ENCODE results near the gene OPCML. TPM values are rescaled to one million over a fixed set of nuclear protein-coding genes. Genes with fewer than 3 reads are reported as not detected.

The OPCML gene
- polyA plus RNA-seq, 1 donor from 2014 or later = 11.6 TPM

- H3K27ac ChIP-seq (ENCODE audit: low read length) = no peak overlapping the region
- no peak overlapping the region for H3K4me3 ChIP-seq (ENCODE audit: low read length)
- no peaks in the 10 kb centered on the region for H3K27me3 ChIP-seq (ENCODE audit: insufficient read depth, low read depth, low read length)
- no peak overlapping the region for H3K9ac ChIP-seq (ENCODE audit: low read length)
- H3K36me3 ChIP-seq (ENCODE audit: insufficient read depth, low read length) = no peaks in the 10 kb centered on the region
- H4K20me1 ChIP-seq (ENCODE audit: insufficient read depth) = no peaks in the 10 kb centered on the region
- H2AFZ ChIP-seq (ENCODE audit: low read depth, low read length) = no peak overlapping the region
- H3F3A ChIP-seq (ENCODE audit: insufficient read depth, low read length, poor library complexity, severe bottlenecking) = no peaks in the 10 kb centered on the region
- TF ChIP-seq EZH2 (IDR thresholded peaks at IDR 0.05; ENCODE audit: borderline replicate concordance, insufficient read depth, low read length, poor library complexity, severe bottlenecking) (no peak), REST (IDR thresholded peaks at IDR 0.05; ENCODE audit: borderline replicate concordance) (no peak), RAD21 (conservative IDR thresholded peaks at IDR 0.05) (no peak), EP300 (conservative IDR thresholded peaks at IDR 0.05; ENCODE audit: poor library complexity, severe bottlenecking) (no peak), POLR2AphosphoS5 (IDR thresholded peaks at IDR 0.05) (no peak), TAF1 (IDR thresholded peaks at IDR 0.05; ENCODE audit: low read depth) (no peak), MXI1 (conservative IDR thresholded peaks at IDR 0.05; ENCODE audit: poor library complexity, severe bottlenecking) (no peak), SMC3 (conservative IDR thresholded peaks at IDR 0.05; ENCODE audit: poor library complexity) (no peak), CTCF (IDR thresholded peaks at IDR 0.05; ENCODE audit: poor library complexity, severe bottlenecking) (no peak)
- no peaks in the 10 kb centered on the region for H3K9me3 ChIP-seq (ENCODE audit: low read length)
- no peaks in the 10 kb centered on the region for H3K79me2 ChIP-seq (replicated peaks; ENCODE audit: insufficient read depth, low read length)
- H3K4me2 ChIP-seq (ENCODE audit: low read length) = no peak overlapping the region
- no peaks in the 10 kb centered on the region for H3K9me2 ChIP-seq (ENCODE audit: insufficient read depth, low read length)
Measured at GRCh38 chr11:133146697-133147306, 385.5 kb downstream of the OPCML start.

GRCh38 chr11:133137939-133138338 lies 394.4 kb downstream of the OPCML start:
- H3K9me2 ChIP-seq (ENCODE audit: insufficient read depth, low read length) = no peaks in the 10 kb centered on the region
- no peak overlapping the region for H3K4me2 ChIP-seq (ENCODE audit: low read length)
- H3K27me3 ChIP-seq (ENCODE audit: insufficient read depth, low read depth, low read length) = no peaks in the 10 kb centered on the region
- H4K20me1 ChIP-seq (ENCODE audit: insufficient read depth) = no peaks in the 10 kb centered on the region
- H3K27ac ChIP-seq (ENCODE audit: low read length) = no peak overlapping the region
- no peak overlapping the region for H2AFZ ChIP-seq (ENCODE audit: low read depth, low read length)
- H3K79me2 ChIP-seq (replicated peaks; ENCODE audit: insufficient read depth, low read length) = no peaks in the 10 kb centered on the region
- TF ChIP-seq TAF1 (IDR thresholded peaks at IDR 0.05; ENCODE audit: low read depth) (no peak), SMC3 (conservative IDR thresholded peaks at IDR 0.05; ENCODE audit: poor library complexity) (no peak), CTCF (IDR thresholded peaks at IDR 0.05; ENCODE audit: poor library complexity, severe bottlenecking) (no peak), MXI1 (conservative IDR thresholded peaks at IDR 0.05; ENCODE audit: poor library complexity, severe bottlenecking) (no peak), EZH2 (IDR thresholded peaks at IDR 0.05; ENCODE audit: borderline replicate concordance, insufficient read depth, low read length, poor library complexity, severe bottlenecking) (no peak), REST (IDR thresholded peaks at IDR 0.05; ENCODE audit: borderline replicate concordance) (no peak), RAD21 (conservative IDR thresholded peaks at IDR 0.05) (no peak), EP300 (conservative IDR thresholded peaks at IDR 0.05; ENCODE audit: poor library complexity, severe bottlenecking) (no peak), POLR2AphosphoS5 (IDR thresholded peaks at IDR 0.05) (no peak)
- no peak overlapping the region for H3K9ac ChIP-seq (ENCODE audit: low read length)
- H3K4me3 ChIP-seq (ENCODE audit: low read length) = no peak overlapping the region
- H3F3A ChIP-seq (ENCODE audit: insufficient read depth, low read length, poor library complexity, severe bottlenecking) = no peaks in the 10 kb centered on the region
- no peaks in the 10 kb centered on the region for H3K36me3 ChIP-seq (ENCODE audit: insufficient read depth, low read length)
- H3K9me3 ChIP-seq (ENCODE audit: low read length) = no peaks in the 10 kb centered on the region
